NCI-H748 (cell line): Measurements from ENCODE around the gene MPP2.

Source experiments
- DNase-seq: peaks from one replicate; lab custom pipeline; 2025; ENCODE audit not compliant: unreplicated experiment; lab: John Stamatoyannopoulos, UW

MPP2 gene

GRCh38 chr17:43825567-43825966 is 81.8 kb downstream of the MPP2 start:
- no peak for DNase-seq
